ES-I3 (cell line): ENCODE results near the gene PLEKHG3.

ENCODE experiments used
- H3K36me3 ChIP-seq: 2 replicates; pipeline ENCODE4 v1.6.1; 2013; ENCODE audit warnings: mild to moderate bottlenecking, low read length, control low read depth, moderate library complexity; ENCODE audit not compliant: insufficient read depth
- H3K4me1 ChIP-seq: 2 replicates; pipeline ENCODE4 v1.6.1; 2013; ENCODE audit warnings: mild to moderate bottlenecking, control low read depth, low read length; ENCODE audit not compliant: insufficient read depth
- H3K9ac ChIP-seq: 2 replicates; pipeline ENCODE4 v1.6.1; 2013; ENCODE audit warnings: low read depth, mild to moderate bottlenecking, low read length, moderate library complexity
- H3K9me3 ChIP-seq: 2 replicates; pipeline ENCODE4 v1.6.1; 2013; ENCODE audit warnings: mild to moderate bottlenecking, low read length, moderate library complexity; ENCODE audit not compliant: control insufficient read depth, insufficient read depth

PLEKHG3 gene

DNA sequence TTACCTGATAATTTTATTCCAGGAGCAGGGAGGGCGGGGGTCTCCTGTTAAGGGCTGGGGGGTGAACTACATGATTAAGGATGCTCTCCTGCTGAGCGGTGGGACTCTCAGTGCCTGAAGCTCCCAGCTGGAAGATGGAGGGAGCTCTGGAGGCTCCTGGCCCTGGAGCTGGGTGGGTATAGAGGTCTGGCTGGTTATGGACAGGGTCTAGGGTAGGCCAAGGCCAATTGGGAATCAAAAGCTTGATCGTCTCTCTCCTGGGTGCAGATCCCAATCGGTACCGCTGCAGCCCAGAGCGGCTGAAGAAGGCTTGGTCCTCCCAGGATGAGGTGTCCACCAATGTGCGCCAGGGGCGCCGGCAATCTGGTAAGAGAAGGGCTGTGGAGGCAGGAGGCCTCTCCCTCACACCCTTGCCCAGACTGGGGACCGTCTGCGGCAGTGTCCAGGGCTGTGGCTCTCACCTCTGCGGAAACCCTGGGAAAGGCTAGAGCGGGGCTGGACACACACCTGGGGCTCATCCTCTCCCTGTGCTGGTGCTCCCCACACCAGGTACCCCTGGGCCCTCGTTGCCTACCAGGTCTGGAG lies 28.4 kb downstream of the PLEKHG3 start:
- H3K9ac ChIP-seq: no peak overlapping the region
- peaks cover 11% of the 10 kb centered on the region for H3K36me3 ChIP-seq
- H3K4me1 ChIP-seq: no peaks in the 10 kb centered on the region
- H3K9me3 ChIP-seq: no peaks in the 10 kb centered on the region

- no peaks in the 10 kb centered on the region for H3K9me3 ChIP-seq
- no peaks in the 10 kb centered on the region for H3K4me1 ChIP-seq
- peaks cover 4% of the 10 kb centered on the region for H3K36me3 ChIP-seq
- H3K9ac ChIP-seq: no peak overlapping the region
These were observed 29.1 kb downstream of the PLEKHG3 start for GRCh38 chr14:64733321-64733720.

- H3K9ac ChIP-seq: no peak overlapping the region
- no peaks in the 10 kb centered on the region for H3K9me3 ChIP-seq
- H3K4me1 ChIP-seq: no peaks in the 10 kb centered on the region
- H3K36me3 ChIP-seq: peaks cover 2% of the 10 kb centered on the region; the same call in 1 of the 2 replicates
These were observed 29.7 kb downstream of the PLEKHG3 start for GRCh38 chr14:64733899-64734298.

DNA sequence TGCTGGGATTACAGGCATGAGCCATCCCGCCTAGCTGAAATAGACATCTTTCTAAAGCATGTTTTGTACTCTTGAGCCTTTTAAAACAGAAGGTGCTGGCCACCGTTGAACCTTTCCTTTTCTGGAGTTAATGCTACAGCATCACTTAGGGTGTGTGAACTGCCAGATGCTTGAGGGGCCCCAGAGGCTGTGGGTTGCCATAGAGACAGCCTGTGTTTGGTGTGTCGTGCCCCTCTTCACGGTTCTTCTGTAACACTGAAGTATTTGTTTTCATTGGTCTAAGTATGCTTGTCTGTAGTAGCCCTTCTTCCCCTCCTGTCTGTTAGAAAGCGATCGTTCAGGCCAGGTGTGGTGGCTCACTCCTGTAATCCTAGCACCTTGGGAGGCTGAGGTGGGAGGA lies 30.8 kb downstream of the PLEKHG3 start:
- H3K4me1 ChIP-seq: no peaks in the 10 kb centered on the region
- peaks cover 2% of the 10 kb centered on the region; the same call in 1 of the 2 replicates for H3K36me3 ChIP-seq
- H3K9ac ChIP-seq: no peak overlapping the region
- no peaks in the 10 kb centered on the region for H3K9me3 ChIP-seq

- Histone ChIP-seq H3K9me3 (no peaks in the 10 kb centered on the region), H3K9ac (no peak overlapping the region), H3K4me1 (no peaks in the 10 kb centered on the region), H3K36me3 (peaks cover 10% of the 10 kb centered on the region)
These were observed 32.3 kb downstream of the PLEKHG3 start for GRCh38 chr14:64736271-64737169.

GRCh38 chr14:64737391-64738280 lies 33.4 kb downstream of the PLEKHG3 start:
- no peak overlapping the region for H3K9ac ChIP-seq
- no peaks in the 10 kb centered on the region for H3K9me3 ChIP-seq
- peaks cover 10% of the 10 kb centered on the region for H3K36me3 ChIP-seq
- no peaks in the 10 kb centered on the region for H3K4me1 ChIP-seq

DNA sequence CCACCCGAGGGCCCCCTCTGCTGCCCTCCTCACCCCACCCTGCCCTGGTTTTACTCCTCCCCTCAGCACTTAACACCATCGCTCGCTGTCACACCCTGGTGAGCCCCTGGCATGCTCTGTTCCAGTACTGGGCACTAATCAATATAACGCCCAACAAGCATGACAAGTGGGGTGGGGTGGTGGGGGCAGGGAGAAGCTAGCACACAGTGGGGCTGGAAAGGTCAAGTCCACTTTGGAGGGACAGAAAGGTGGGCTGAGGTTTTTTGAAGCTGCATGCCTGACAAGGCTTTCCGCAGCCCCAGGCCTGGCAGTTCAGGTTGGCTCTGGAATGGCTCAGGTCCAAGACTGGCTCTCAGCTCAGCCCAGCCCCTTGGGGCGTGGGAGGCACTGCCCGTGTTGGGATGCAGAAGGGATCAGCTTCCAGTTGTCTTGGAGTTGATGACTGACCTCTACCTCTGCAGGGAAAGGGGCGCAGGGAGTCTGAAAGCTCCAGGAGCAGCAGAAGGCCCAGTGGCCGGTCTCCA lies 34.1 kb downstream of the PLEKHG3 start:
- Histone ChIP-seq H3K9ac (no peak overlapping the region), H3K36me3 (peaks cover 10% of the 10 kb centered on the region), H3K4me1 (no peaks in the 10 kb centered on the region), H3K9me3 (no peaks in the 10 kb centered on the region)

GRCh38 chr14:64741200-64741599 lies 37.0 kb downstream of the PLEKHG3 start:
- Histone ChIP-seq H3K36me3 (peaks cover 14% of the 10 kb centered on the region), H3K9ac (no peak overlapping the region), H3K4me1 (no peaks in the 10 kb centered on the region), H3K9me3 (no peaks in the 10 kb centered on the region)

DNA sequence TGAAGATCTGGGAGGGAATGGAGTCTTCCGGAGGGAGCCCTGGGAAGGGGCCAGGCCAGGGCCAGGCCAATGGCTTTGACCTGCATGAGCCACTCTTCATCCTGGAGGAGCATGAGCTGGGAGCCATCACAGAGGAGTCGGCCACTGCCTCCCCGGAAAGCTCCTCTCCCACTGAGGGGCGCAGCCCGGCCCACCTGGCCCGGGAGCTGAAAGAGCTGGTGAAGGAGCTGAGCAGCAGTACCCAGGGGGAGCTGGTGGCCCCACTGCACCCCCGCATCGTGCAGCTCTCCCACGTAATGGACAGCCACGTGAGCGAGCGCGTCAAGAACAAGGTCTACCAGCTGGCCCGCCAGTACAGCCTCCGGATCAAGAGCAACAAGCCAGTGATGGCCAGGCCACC lies 37.7 kb downstream of the PLEKHG3 start:
- Histone ChIP-seq H3K9ac (no peak overlapping the region), H3K9me3 (no peaks in the 10 kb centered on the region), H3K4me1 (no peaks in the 10 kb centered on the region), H3K36me3 (peaks cover 18% of the 10 kb centered on the region)

DNA sequence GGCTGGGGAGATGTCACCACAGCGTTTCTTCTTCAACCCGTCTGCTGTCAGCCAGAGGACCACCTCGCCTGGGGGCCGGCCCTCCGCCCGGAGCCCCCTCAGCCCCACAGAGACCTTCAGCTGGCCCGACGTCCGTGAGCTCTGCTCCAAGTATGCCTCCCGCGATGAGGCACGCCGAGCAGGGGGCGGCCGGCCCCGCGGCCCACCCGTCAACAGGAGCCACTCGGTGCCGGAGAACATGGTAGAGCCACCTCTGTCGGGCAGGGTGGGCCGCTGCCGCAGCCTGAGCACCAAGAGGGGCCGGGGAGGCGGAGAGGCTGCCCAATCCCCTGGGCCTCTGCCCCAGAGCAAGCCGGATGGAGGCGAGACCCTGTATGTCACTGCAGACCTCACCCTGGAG lies 38.8 kb downstream of the PLEKHG3 start:
- Histone ChIP-seq H3K4me1 (no peaks in the 10 kb centered on the region), H3K36me3 (peaks cover 18% of the 10 kb centered on the region), H3K9ac (no peak overlapping the region), H3K9me3 (no peaks in the 10 kb centered on the region)

- no peaks in the 10 kb centered on the region for H3K9me3 ChIP-seq
- H3K36me3 ChIP-seq: peaks cover 15% of the 10 kb centered on the region
- no peaks in the 10 kb centered on the region for H3K4me1 ChIP-seq
- H3K9ac ChIP-seq: no peak overlapping the region
These were observed 41.4 kb downstream of the PLEKHG3 start for GRCh38 chr14:64745511-64746091.

DNA sequence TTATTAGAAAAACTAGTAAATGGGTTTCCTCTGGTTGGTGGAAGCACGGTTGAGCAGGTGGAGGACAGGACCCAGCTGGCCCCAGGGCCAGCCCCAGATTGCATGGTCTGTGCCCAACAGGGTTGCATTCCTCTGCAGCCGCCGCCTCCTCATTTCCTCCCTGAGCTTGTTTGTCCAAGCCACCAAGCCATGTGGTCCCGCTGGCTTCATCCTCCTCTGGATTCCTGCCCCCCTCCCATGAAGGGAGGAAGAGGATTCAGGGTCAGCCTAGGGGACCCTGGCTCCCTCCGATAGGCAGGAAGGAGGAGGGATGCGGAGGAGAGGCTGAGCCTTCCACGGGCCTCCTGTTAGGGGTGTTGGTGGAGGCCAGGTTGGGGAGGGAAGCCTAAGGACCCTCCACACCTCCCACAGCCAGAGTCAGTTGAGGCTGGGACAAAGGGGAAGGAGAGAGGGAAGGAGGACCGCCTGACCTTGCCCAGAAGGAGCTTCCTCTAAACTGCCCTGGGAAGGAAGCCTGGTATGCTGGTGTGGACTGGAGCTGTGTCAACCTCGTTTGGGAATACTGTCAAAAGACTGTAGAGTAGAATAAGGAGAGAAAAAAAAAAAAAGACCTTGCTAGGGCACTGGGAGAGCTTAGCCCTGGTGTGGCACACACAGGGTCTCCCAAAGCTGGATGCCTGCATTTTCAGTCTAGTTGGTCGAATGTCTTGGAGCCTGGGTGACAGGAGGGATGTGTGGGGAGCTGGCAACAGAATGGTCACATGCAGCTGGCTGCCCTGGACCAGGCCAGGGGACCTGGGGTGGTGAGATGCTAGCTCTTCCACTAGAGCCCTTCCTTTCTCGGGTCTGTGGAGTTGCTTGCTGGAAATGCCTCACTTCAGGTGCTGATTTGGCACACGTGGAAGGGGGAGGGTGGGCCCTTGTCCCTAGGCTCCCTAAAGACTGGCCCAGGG lies 42.4 kb downstream of the PLEKHG3 start:
- H3K36me3 ChIP-seq: peaks cover 10% of the 10 kb centered on the region; the same call in 1 of the 2 replicates
- H3K4me1 ChIP-seq: no peaks in the 10 kb centered on the region
- H3K9me3 ChIP-seq: no peaks in the 10 kb centered on the region
- H3K9ac ChIP-seq: no peak overlapping the region

DNA sequence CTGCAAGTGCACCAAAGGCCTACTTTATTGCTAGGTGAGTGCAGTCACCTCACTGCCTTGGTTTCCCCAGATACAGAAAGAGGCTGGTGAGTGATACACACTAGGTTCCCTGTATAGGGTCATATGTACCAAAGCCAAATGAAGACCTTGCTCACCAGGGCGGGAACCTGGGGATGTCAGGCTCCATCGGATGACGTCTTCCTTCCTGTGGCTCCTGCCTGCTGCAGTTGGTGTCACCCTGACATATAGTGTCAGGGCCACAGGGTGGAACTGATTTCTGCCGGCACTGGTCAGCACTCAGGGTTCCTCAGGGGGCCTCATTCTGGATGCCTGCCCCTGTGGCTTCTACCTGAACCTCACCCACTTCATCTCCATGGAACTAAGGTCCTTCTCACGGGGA lies 43.1 kb downstream of the PLEKHG3 start:
- Histone ChIP-seq H3K9ac (no peak overlapping the region), H3K36me3 (peaks cover 10% of the 10 kb centered on the region; the same call in 1 of the 2 replicates), H3K9me3 (no peaks in the 10 kb centered on the region), H3K4me1 (no peaks in the 10 kb centered on the region)
